GM18519 (cell line): ENCODE results near the gene SDK2.
"Not testable (repeated sequence)": the region's sequence is repeated elsewhere in the genome, so short reads cannot be mapped to it uniquely, and the experiment has no call there.

Source experiments
- ATAC-seq: cut with Tn5 transposase; IDR thresholded peaks from one replicate; pipeline ENCODE4 v1.9.1; 2021; ENCODE audit warnings: mild to moderate bottlenecking, moderate library complexity; ENCODE audit not compliant: unreplicated experiment, low FRiP score

The SDK2 gene

DNA sequence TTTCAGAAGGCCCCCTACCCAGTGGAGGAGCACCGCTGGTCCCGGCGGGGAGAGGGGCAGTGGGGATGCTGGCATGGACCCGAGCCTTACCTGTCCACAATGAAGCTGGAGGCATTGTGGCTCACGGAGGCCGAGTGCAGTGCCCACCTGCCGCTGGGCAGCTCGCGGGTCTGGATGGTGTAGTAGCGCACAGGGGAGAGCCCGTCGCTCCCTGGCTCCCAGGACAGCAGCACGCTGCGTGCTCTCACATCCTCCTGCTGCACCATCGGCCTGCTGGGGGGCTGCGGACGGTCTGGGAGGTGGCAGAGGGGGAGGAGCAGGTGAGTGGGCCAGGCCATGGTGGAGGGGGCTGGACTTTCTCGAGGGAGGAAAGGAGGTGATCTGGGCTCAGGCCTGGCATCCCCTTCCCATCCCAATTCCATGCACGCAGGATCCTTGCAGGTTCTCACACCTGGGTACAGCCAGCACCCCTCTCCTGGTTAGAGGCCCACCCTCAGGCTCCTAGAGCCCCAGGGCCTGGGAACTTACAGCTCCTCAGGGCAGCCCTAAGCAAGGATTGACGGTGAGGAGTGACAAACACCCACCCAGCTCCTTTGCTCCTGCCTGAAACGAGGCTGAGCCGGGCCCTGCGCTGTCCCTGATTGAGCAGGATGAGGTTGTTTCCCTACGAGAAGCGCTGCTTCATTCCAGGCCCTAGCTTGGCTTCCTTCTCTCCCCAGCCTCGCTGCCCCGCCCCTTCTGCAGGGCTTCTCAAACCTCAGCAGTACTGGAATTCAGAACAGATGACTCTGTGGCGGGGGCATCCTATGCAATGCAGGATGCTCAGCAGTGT is 256.3 kb downstream of the SDK2 start:
- no peak for ATAC-seq

DNA sequence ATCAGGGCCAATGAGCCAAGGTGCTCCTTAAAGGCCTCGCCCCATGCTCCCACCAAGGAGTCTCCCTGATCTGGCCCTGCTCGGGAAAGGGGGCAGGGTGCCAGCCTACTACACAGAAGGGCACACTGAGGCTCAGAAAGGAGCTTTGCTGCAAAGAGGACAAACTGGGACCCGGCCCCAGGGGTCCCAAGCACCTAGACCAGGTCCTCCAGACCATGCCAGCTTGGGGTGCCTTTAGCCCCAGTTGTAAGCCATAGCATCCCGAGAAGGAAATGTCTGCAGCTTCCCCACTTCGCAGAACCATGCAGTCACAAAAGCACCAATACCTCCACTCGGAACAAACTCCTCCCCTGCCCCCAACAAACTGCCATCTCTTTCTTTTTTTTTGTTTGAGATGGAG is 257.7 kb downstream of the SDK2 start:
- no peak for ATAC-seq

DNA sequence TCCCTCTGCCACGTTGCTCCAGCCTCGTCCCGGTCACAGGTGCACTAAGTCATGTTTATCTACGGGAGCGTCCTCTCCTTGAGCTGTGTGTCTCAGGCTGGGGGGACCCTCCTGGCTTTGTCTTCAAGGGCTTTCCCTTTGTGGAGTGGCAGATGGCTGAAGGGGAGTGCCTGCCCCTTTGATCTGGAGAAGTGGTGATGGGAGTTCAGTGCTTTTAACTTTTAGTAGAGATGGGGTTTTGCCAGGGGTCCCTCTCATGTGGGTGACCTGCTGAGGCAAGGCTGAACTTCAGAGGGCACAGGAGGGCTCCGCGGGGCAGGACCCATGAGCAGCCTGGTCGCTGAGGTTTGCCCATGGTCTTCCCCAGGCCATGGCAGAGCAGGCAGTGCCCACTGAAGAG is 259.3 kb downstream of the SDK2 start:
- ATAC-seq: no peak

DNA sequence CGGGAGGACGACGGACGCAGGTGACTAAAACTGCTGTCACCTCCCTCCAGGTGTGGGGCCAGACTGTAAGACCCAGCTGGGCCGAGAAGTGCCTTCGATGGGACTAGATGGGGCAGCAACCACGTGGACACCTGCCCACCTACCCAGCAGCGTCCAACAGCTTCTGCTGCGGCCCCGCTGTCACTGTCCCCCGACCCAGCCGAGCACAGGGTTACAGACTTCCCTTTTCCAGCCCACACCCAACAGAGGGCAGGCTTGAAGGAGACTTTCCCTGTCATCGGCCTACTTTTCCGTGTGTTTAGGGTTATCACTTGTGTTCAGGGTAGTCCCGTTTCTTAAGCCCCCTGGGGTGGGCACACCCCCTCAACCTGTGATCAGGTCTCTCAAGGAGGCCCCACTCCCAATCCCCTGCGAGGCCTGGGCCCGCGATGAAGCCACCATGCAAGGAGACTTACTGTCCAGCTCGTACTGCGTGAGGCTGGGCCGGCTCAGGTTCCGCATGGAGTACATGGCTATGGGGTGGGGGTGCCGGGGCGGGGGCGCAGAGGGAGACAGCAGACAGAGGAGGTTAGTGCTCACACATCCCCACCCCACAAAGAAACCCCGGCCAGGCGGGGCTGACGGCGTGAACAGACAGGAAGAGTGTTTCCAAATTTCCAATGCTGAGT is 263.7 kb downstream of the SDK2 start:
- no peak for ATAC-seq

DNA sequence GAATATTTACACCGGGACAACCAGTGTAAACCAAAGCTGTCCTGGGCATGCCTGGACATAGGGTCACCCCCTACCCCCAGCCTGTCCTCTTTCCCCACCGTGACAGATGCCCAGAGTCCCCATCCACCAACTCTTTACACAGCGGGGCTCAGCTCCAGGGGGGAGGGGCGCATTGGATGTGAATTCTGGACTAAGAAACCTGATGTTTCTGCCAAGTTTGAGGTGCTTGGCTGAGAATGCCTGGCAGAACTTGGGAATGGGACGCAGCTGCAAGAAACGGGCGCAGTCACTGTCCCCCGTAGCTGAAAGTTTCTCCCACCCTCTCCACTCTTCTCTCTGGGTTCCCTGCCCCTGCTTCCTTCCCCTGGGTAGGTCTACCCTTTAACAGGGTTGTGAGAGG is 264.4 kb downstream of the SDK2 start:
- ATAC-seq: no peak

DNA sequence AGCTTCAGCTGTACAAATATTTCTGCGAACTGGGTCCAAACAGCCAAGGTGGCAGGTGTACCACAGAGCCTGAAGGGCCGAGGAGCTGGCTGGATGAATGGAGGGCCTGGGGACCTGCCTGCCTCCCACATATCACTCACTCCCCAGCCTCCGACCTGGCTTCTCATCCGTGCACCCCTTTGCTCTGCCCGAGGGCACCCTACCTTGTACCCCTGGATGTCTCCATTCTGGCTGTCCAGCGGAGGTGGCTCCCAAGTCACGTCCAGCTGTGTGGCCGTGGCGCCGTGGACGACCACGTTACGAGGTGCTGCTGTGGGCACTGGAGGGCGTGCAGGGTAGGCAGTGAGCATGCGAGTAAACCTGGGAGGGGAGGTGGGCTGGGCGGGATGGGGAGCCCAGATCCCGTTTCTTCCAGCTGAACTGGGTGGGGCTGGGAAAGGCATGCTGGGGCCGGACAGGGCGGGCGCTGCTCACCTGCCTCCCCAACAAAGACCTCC is 265.2 kb downstream of the SDK2 start:
- ATAC-seq: no peak

DNA sequence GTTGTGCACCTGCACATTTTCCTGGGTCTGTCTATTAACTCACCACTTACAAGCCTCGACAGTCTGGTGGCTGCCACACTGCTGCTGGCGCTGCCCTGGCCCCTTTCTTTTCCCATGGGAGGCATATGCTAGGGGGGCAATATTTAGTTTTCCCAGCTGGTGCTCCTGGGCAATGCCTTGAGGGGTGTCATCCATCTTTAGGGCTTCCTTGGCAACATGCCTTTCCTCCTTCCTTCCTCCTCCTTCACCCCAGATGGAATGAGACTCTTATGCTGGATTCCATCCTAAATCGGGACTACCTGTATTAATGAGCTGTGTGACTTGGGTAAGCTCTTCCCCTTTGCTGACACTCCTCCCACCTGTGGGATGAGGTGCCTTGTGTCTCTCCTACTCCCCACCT is 267.6 kb downstream of the SDK2 start:
- no peak for ATAC-seq

DNA sequence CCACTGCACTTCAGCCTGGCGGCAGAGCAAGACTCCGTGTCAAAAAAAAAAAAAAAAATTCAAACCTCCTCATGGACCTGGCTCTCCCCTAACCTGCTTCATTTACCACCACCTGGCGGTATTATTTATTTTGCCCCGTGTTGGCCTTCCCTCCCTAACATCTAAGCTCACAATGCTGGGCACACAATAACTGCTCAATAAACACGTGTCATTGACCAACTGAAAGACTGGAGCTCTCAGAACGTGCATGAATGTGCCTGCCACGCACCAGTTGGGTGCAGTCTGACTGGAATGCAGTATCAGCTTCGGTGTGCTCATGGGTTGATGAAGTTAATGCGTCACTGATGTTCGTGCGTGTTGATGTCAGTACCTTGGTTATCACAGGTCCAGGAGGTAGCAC is 268.1 kb downstream of the SDK2 start:
- ATAC-seq: no peak

DNA sequence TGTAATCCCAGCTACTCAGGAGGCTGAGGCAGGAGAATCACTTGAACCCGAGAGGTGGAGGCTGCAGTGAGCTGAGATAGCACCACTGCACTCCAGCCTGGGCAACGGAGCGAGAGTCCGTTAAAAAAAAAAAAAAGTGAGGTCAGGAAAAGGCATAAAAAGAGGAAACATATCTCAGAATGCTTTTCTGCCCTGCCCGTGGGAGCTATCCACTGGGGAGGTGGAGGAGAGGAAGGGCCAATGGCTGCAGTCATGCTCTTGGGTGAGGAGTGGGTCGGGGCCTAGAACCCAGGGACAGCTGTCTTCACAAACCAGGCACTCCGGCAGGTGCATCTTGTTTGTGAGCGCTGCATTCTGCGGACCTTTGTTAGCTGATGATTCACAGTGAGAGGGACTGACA is 272.4 kb downstream of the SDK2 start:
- no peak for ATAC-seq

DNA sequence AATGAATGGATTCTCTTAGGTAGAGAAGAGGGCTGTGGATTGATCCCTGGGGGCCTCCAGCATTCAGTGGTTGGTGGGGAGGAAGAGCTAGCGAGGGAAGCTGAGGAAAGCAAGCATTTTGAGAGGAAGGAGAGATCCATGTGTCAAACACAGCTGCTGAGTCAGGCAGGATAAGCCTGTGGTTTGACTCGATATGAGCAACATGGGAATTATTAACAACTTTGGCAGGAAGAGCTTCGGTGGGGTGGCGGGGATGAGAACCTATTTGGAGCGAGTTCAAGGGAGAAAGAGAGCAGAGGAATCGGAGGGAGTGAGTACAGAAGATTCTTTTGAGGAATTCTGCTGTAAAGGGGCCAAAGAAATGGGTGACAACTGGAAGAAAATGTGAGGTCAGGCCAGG is 273.0 kb downstream of the SDK2 start:
- no peak for ATAC-seq

DNA sequence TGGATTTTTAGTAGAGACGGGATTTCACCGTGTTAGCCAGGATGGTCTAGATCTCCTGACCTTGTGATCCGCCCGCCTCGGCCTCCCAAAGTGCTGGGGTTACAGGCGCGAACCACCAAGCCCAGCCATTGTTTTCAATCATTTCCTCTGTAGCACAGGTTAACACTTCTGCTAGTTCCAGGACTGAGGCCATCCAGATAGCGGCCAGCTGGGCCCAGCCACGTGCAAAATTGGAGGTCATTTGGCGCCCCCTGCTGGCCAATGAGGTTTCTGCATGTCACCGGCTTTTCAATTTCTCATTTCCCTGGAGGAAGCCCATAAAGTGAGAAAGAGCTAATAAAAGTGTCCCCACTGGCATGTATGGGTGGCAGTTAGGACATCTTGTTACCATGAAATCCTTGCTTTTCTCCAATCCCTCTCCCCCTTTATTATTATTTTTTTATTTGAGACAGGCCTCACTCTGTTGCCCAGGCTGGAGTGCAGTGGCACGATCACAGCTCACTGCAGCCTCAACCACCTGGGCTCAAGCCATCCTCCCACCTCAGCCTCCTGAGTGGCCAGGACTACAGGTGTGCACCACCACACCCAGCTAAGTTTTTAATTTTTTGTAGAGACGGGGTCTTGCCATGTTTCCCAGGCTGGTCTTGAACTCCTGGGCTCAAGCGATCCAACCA is 274.3 kb downstream of the SDK2 start:
- ATAC-seq: not testable (repeated sequence)

DNA sequence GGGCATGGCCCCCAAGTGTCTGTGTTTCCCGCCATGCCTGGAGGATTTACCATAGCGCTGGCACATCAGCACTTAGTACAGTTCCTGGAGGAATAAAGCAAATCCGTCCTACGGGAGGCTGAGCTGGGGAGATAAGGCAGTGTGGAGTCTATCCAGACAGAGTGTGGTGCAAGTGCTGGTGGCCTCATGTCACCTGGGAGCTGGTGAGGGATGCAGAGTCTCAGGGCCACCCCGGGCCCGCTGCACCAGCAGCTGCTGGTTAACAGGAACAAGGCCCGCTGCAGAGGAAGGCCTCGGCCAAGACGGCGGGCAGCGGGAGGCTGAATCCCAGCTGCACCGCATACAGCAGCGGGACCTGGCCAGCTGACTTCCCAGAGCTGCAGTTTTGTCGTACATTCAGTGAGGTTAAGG is 275.1 kb downstream of the SDK2 start:
- ATAC-seq: no peak

DNA sequence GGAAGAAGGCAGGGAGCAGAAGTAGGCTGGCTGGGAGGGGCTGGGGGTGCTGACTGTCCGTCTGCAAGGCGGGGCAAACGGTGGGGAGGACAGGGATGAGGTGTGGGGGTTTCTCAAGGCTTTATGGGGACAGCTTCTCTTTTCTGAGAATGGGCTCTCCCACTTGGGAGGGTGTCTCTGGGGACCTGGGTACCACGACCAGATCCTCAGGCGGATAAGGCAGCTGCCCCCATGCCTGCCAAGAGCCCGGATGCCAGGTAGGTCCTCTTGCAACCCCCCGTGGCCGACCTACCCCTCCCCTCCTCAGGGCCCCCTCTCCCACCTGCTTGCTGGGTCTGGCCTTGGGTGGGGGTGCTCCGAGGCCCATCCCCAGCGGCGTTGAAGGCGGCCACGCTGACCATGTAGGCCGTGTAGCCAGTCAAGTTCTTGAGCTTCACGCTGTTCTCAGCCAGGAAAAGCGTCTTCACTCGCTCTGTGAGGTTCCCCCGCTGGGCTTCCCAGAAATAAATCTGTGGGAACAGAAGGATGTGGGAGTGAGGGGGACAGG is 276.1 kb downstream of the SDK2 start:
- ATAC-seq: no peak

DNA sequence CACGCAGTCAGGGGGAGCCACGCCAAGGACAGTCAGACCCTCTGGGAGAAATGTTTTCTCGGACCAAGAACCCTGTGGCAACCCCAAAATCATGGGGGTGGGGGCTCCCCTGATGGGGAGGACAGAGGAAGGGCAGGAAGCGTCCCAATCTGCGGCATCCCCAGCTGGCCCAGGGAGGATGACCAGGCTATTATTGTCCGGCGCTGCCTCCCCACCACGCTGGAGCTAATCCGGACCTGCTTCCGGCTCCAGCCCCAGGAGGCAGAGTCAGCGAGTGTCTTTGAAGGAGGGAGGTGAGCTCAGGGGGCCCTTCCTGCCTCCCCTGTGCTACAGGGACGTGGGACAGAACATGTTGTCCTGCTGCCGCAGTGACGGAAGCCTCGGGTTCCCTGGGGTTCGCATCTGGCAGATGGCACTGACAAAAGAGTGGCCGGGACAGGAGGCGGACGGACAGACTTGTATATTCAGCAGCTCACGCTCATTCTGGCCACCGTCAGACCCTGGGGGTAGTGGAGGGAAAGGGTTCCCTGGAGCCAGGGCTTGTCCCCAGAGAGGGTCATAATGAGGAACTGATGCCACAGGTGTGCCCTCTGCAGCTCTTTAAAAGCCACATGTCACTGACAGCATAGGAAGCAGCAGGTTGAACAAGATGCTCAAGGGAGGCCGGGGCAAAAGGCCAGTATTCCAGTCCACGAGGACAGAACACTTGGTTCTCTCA is 278.2 kb downstream of the SDK2 start:
- ATAC-seq: no peak

DNA sequence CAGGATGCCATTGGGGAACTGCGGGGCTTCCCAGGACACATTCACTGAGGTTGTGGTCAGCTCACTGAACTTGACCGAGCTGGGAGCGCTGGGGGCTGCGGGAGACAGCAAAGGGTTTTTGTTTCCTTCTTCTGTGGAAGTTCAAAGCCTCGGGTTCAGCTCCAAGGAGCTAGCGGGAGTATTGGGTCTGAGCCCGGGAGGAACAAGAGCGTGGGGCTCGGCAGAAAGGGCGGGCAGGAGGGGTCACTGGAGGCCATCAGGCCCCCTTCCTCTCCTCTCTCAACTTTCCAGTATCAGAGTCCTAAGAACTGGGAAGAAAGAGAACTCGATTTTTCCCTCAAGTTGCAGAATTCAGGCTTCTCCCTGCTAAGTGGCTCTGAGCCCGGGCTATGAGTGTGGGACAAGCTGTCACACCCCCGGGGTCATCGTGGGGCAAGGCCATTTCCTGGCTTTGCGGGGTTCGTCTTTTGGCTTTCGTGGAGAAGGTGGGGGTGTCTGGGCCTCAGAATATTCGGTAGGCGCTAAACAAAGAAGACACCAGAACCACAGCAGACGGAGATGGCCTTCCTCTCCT is 278.9 kb downstream of the SDK2 start:
- no peak for ATAC-seq

DNA sequence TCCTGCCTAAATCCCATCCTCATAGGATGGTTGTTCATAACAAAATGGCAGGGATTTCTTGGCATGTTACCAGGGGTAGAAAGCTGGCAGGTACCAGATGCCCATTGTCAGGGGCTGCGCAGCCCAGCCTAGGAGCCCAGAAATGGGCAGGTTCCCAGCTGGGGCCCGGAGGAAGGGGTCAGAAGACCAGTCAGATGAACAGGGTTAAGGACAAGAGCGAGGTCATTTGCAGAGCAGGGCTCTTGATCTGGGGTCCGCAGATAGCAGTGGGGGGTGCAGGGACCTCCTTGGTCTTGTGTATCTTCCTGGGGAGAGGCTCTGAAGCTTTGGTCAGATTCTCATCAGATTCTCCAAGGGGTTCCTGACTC is 280.1 kb downstream of the SDK2 start:
- no peak for ATAC-seq

DNA sequence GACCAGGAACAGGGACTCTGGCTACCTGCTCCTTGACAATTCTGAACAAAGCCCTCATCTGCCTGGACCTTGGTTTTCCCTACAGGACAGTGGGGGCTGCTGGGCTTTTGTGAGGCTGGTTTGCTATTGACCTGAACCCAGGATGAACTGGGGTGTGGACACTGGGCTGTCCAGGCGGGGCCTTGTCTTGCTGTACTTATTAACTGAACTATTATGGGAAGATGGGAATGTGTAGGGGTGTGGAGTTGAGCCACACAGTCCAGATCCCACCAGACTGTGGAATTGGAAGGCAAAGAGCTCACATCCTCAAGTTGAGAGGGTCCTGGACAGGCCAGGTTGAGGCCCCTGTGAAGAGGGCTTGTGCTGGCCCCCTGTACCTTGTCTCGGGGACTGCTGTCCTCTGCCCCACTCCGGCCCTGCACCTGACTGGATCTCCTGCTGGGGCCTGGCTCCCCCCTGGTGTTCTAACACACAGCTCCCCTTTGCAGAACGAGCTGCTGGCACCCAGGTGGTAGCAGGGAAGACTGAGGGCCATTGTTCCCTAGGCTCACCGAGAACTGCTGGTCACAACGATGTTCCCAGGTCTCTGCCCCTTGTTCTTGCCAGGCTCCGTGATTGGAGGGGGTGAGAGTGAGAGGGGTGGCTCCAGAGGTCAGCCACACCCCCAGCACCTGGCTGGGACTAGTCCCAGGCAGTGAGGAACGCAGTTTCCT is 280.6 kb downstream of the SDK2 start:
- no peak for ATAC-seq

DNA sequence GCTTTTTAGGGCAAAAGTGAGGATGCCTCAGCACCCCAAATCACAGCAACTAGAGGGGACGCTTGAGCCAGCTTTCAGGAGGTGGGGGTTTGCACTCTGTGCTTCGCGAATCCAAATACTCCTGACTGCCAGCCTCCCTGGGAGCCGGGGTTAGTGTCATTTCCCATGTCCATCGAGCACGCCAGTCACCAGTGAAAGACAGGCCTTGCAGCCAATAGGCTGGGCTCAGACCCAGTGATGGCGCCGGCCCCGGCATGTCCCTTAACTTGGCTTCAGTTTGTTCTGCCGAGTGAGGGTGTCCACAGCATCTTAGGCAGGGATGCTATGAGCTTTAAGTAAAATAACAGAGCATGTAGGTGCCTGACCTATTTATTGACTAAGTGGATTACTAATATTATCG is 281.5 kb downstream of the SDK2 start:
- no peak for ATAC-seq

DNA sequence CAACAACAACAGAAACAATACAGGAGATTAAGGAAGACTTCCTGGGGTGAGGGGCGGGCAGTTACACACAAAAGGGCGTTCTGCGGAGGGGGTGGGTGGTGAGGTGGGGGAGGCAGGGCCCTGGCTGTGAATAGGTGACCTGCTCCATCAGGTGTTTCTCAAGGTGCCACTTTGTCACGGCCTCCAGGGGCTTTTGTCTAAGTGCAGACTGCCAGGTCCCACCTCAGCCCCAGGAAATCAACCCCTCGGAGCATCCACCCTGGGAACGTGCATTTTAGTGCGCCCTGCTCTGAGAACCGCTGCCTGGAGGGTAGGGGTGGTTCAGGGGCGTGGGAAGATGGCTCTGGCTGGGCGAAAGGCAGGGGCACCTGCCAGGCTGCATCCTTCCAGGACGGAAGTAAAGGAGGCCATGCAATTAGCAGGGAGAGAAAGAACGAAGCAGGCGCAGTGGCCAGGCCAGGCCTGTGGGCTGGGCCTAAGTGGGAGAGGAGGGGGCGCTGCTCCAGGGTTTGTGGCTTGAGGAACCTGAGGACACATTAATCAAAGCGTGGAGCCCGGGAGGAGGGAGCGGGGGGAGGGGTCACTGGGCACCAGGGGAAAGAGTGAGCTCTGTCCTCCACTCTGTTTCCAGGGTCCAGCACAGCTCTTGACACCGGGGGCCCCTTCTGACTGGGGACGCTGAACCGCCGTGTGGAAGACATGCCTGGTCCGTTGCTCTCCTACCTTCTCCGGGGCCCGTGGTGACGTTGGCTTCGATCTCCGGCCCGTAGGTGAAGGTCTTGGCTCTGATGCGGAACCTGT is 283.1 kb downstream of the SDK2 start:
- ATAC-seq: no peak
